NOMO-1 treated with DMSO at 0.1 percent for 48 hours (cell line): ENCODE measurements around the gene PPARA.
"Not testable (repeated sequence)": the region's sequence is repeated elsewhere in the genome, so short reads cannot be mapped to it uniquely, and the experiment has no call there.

Experiments used
- DNase-seq: peaks from one replicate; lab custom pipeline; 2025; ENCODE audit not compliant: unreplicated experiment; lab: John Stamatoyannopoulos, UW

Gene PPARA

DNA sequence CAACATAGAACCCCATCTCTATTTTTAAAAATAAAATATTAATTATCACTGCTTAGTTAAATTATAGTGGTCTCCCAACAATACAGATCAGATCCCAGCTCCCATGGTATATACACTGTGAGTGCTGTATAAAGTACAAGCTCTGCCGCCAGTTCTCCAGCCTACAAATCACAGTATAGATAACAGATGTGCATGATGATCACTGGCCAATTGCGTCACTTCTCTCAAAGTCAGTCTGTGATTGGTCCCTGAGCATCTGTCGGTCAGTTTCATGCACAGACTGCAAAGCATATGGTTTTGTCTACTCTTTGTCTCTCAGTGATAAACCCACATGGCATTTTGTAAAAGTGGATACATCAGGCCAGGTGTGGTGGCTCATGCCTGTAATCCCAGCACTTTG, 15.7 kb downstream of the PPARA start:
- DNase-seq: no peak

DNA sequence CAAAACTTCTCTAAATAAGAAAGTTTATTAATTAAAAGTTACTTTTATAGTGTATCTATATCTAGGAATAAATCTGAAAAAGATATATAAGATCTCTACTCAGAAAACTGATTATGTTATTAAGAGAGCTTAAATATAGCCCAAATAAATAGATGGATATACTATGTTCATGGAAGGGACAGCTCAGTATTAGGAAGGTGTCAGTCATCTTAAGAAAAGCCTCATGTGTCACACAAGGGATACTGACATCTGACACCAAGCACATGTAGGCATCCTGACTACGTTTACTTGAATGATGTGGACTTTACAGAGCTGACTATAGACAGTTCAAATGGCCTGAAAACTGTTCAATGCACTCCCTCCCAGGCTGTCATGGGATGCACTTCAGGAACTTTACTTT, 19.3 kb downstream of the PPARA start:
- DNase-seq: no peak

DNA sequence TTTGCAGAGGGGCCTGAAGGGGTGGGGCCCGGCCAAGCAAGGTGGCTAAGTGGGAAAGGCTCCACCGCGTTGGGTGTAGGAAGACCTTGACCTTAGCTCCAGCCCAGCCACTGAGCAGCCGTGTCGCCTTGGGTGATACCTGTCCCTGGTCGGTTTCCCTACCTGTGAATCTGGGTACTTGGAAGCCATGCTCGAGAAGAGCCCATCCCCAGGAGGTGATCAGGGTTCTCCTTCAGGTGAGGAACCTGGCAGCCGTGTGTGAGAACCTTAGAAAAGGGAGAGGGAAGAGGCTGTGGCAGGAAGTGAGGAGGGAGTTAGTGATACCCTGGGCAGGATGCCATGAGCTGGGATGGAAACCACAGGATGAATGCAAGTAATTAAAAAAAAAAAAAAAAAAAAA, 21.6 kb downstream of the PPARA start:
- DNase-seq: no peak

DNA sequence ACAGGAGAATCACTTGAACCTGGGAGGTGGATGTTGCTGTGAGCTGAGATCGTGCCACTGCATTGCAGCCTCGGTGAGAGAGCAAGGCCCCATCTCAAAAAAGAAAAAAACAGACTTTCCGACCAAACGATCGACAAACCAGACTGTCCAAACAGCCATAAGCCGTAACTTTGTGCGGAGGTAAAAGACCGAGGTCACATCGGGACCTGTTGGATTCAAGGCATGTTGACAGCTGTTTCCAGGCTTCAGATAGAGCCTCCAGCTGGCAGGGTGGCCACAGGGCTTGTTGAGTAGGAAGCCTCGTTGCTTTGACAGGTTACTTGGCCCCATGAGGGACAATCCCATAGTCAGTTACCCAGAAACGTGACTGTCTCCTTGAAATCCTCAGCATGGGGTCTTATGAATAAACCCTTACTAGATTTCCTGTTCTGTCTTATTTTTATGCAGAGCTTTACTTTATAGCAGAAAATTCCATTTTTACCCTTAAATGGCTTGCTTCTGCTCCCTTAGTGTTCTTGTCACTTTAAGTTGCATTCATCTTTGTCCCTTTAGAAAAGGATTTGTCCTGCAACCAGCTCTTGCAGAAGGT, 22.3 kb downstream of the PPARA start:
- DNase-seq: no peak

DNA sequence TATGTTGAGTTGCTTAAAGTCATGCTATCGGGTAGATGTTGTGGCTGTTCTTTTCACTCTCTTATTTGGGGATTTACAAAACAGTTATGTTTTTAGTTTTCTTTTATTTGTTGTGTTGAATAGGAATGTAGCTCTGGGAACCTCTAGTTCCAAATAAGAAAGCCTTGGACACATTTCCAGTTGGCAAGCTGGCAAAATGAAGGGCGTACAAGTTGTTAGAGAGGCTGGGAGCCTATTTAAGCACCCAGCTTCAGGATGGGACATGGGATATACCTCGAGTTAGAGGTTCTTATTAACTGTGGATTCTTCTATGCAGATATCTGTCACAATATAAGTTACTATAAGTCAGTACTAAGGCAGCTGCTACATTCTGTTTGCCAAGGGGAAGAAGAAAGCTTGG, 22.8 kb downstream of the PPARA start:
- DNase-seq: no peak

DNA sequence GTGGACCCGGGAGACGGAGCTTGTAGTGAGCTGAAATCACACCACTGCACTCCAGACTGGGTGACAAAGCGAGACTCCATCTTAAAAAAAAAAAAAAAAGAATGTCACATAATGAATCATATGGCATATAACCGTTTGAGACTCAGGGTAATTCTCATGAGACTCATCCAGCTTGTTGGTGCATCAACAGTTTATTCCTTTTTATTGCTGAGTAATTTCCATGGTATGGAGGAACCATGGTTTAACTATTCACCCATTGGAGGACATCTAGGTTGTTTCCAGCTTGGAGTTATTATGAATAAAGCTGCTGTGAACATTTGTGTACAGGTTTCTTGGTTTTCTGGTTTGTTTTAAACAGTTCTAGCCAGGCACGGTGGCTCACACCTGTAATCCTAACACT, 25.3 kb downstream of the PPARA start:
- DNase-seq: no peak

DNA sequence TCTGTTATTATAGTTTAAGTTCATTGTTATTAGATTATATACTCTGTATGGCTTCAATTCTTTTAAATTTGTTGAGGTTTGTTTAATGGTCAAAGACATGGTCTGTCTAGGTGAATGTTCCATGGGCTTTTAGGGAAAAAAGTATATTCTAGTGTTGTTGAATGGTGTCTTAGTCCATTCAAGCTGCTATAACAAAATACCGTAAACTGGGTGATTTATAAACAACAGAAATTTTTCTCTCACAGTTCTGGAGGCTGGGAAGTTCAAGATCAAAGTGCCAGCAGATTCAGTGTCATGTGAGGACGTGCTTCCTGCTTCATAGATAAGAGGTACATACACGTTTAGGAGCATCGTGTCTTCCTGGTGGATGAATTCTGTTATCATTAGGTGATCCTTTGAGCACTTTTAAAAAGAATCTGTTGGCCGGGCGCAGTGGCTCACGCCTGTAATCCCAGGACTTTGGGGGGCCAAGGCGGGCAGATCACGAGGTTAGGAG, 26.2 kb downstream of the PPARA start:
- DNase-seq: no peak

DNA sequence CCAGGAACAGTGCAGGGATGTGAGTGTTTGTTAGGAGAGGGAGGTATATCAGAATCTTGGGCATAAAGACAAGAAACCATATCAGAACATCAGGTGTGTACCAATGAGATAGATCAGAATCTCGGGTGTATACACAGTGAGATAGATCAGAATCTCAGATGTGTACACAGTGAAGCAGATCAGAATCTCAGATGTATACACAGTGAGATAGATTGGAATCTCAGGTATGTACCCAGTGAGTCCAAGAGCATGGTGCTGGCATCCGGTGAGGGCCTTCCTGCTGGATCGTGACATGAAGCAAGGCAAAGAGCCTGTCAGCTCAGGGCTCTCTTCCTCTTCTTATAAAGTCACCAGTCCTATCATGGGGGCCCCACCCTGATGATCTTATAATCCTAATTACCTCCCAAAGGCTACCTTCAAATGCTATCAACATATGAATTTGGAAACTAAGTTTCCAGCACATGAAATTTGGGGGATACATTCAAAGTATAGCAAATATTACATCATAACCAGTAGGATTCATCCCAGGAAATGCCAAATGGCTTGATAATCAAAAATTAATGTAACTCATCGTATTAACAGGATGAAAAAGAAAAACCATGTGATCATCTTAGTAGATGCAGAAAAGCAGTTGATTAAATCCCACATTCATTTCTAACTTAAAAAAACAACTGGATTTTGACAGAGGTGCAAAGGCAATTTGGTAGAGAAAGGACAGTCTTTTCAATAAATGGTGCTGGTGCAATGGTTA, 28.6 kb downstream of the PPARA start:
- no peak for DNase-seq

DNA sequence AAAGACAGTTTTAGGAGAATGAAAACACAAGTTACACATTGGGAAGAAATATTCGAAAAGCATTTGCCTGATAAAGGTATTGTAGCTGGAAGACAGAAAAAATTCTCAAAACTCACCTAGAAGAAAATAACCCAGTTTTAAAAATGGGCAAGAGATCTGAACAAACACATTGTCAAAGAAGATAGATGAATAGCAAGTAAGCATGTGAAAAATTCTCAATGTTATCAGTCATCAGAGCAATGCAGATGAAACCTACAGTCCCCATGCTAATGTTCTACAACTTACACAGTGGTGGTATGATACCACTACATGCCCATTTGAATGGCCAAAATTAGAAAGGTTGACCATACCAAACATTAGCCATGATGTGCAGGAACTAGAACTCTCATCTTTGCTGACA, 29.4 kb downstream of the PPARA start:
- no peak for DNase-seq

DNA sequence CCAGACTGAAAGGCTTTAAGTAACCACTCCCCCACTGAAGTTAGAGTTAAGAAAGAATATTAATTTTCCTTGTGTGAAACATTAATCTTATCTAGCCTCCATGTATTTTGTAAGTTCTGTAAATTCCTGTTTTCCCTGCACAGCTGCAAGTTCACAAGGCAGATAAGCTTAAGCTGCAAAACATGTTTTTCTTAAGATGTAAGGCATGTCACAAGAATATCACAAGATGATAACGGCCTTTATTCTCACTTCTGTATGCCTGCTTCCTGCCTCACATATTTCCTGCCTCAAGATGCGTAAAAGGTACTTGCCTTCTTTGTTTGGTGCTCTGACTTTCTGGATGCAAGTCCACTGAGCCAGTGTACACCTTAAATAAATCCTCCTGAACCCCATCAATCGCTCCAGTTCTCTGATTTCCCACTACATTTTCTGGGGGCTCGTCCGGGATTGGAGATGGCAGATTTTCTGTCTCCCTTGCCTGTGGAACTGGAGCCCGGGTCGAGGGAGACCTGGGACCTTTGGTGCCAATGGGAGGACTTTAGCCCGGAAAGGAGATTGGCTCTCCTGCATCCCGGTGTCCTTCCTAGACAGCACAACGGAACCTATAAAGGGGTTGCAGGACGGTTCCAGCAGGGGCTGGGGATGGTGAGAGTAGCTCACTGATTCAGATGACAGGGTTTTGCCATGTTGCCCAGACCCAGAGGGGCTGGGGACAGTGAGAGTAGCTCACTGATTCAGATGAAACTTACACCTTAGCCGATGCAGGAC, 30.2 kb downstream of the PPARA start:
- no peak for DNase-seq

DNA sequence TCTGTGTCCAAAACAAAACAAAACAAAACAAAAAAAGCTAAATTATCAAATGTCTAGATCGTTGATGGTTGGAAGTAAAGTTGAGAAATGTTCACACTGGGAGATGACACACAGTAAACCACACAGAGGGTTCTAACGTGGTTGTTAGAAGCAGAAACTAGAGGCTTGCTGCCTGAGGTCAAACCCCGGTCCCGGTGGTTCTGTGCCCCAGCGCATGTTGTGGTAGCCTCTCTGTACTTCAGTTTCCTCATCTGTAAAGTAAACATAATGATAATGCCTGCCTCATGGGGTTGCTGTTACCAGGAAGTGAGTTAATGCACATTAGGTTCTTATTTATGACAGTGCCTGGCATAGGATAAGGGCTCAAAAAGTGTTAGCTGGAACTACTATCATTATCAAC, 33.4 kb downstream of the PPARA start:
- no peak for DNase-seq

DNA sequence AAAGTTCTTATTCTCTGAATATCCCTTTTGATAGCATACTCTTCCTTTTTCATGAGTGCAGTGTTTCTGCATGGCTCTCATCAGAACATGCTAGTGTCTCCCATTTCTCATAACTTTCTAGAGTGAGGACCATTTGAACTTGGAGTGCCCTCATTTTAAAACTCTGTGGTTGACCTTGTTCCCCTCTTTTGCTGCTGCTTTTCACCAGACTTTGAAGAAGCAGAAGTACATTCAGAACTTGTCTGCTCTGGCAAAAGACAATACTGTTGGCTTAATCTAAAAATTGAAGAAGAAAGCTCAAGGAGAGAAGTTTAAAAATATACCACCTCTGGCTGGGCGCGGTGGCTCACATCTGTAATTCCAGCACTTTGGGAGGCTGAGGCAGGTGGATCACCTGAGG, 35.0 kb downstream of the PPARA start:
- no peak for DNase-seq

DNA sequence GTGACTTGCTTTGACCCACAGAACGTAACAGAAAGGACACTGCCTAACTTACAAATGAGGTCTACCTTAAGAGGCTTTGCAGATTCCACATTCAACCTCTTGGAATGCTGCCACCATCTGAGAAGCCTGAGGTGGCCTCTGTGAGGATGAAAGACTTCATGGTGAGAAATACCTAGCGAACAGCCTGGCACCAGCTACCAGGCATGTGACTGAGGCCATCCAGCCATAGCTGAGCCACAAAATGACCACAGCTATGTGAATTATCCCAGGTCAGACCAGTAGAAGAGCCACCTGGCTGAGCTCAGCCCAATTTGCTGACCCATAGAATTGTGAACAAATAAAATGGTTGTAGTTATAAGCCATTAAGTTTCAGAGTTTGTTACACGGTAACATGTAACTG, 37.5 kb downstream of the PPARA start:
- DNase-seq: no peak

DNA sequence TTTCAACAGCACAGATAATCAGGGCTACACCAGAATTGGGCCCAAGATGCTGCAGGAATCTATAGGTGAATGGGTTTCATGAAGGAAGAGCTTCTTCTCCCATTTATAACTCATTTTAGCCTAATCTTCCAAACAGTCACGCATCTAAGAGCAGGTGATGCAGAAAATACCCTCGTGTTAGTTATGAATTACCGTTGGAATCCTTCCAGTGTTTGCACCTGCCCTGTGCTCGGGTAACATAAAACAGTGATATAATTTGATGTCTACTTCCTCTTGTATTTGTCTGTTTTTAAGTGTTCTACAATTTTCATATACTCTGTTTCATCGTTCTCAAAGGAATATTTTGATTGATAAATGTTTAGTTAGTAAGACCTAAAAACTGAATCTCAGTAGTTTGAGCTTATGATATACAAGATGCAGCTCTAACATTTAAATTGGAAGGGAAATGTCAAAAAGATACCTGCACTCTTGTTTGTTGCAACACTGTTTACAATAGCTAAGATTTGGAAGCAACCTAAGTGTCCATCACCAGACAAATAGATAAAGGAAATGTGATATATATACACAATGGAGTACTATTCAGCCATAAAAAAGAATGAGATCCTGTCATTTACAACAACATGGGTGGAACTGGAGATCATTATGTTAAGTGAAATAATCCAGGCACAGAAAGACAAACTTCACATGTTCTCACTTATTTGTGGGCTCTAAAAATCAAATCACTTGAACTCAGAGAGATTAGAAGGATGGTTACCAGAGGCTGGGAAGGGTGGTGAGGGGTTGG, 42.1 kb downstream of the PPARA start:
- DNase-seq: no peak

DNA sequence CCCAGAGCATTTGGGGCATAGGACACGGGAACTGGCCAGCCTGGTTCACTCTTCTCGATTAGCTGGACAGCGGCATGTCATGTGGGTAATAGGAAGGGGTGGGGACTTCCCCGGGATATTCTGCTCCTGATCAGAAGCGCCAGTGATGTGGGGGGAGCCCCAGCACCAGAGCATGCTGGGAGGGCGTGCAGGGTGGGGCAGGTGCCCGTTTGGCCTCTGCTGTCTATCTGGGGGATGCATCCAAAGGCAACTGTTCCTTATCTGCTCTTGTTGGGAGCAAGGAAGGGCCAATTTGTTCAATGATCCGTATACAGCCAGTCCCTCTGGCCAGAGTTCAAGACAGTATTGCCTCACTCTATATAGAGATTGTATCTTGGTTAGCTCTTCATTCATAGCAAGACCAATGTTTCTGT, 43.6 kb downstream of the PPARA start:
- no peak for DNase-seq

DNA sequence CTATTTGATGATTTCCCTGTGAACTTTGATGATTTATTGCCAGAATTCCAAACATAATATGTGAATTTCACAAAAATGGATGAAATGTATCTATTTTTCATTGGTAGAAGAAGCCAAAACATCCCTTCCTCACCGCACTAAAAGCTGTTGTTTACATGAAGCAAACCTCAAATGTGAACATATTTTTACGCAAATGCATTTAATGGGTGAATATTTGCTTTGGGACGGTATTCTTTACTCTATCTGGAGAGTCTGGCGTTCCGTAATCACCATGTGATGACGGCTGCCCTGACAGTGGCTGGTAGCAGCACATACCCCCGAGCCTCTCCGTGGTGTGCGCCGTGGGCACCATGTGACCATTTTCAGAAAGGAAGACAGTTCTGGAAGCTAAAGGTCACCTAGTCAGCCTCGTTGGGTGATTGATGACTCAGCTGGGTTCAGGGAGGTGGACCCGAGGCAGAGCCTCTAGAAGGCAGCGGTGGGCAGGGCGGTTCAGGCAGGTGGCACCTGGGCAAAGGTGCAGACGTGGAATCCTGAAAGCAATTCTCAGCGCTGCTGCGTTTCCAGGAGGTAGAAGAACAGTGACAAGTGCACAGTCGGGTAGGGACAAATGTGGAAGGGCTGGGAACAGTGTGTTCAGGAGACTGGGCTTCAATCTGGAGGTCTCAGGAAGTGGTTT, 45.3 kb downstream of the PPARA start:
- DNase-seq: no peak

DNA sequence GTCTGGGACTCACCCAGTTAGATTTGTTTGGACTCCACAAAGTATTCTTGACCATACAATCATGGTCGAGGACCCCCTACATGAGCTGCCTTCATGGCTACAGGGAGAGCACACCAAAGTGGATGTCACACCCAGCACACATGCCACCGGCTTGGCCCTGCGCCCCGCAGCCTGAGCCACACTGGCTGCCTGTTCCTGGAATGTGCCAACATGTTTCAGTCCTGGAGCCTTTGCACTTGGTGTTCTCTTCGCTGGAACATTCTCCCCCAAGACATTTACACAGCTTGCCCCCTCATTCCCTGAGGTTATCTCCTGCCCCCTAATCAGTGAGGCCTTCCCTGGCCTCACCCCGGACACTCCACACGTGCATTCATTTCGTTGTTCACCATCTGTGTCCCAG, 46.0 kb downstream of the PPARA start:
- DNase-seq: no peak

DNA sequence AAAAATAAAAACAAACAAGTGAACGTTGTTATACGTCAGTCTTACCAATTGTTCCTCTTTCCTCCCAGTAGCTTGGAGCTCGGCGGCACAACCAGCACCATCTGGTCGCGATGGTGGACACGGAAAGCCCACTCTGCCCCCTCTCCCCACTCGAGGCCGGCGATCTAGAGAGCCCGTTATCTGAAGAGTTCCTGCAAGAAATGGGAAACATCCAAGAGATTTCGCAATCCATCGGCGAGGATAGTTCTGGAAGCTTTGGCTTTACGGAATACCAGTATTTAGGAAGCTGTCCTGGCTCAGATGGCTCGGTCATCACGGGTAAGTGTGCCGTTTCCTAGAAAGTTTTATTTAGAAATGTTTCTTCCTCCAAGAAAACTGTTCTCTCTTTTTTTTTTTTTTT, 47.9 kb downstream of the PPARA start:
- no peak for DNase-seq

DNA sequence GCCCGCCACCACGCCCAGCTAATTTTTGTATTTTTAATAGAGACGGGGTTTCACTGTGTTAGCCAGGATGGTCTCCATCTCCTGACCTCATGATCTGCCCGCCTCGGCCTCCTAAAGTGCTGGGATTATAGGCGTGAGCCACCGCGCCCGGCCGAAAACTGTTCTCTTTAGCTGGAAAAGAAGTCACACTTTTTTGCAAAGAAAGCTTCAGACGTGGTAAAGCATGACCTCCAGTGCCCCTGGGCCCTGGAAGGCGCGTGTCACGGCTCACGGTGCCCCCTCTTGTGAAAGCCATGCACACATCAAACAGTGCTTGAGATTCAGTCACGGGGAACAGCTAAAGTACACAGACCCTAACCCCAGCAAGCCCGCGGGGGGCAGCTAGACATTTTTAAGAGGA, 48.5 kb downstream of the PPARA start:
- not testable (repeated sequence) for DNase-seq

DNA sequence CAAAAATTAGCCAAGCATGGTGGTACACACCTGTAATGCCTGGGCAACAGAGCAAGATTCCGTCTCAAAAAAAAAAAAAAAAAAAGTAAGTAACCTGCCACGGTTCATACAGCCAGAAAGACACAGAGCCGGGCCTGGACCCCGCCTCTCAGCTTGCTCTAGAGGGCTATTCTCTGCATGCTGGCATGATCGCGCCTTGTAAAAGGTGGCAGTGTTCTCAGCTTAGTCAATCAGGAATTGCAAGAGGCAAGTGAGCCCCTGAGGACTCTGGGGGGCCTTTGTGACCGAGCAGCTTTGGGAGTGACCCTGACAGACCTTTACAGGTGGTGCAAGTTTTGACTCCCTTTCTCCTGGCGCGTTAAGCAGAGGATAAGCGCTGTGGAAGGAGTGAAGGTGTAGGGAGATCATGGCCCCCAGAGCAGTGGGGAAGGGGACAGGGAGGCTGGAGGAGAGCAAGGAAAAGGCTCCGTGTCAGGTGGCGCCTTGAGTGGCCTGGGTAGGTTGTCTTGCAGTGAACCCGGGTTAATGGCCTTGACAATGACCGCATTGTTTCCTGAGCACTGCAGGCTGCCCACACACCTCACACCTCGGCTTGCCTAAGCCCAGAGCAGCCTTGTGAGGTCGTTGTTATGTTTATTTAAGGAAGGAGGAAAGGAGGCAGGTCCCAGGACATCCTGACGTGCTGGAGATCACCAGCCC, 50.9 kb downstream of the PPARA start:
- DNase-seq: no peak
